ENCODE results near the gene GPBAR1. TPM values are rescaled to one million over a fixed set of nuclear protein-coding genes. Genes with fewer than 3 reads are reported as not detected.

The GPBAR1 gene
- polyA plus RNA-seq, 1 of the 3 experiments (the other 2 are of a cell fraction), result 0.13 TPM

- WGBS (ENCODE audit: low lambda C conversion rate), result 100% methylated on average over 1 of the region's 1 CpG
- H3K4me2 ChIP-seq, result no peak overlapping the region
- no peak overlapping the region for H3K4me3 ChIP-seq (ENCODE audit: low read depth in 2 of 2, low read length in 1 of 2)
- H3K9me3 ChIP-seq, result no peaks in the 10 kb centered on the region
- H3K9ac ChIP-seq, result no peak overlapping the region
- no peaks in the 10 kb centered on the region for H3K36me3 ChIP-seq (replicated peaks in 1 of 2; ENCODE audit: control insufficient read depth in 1 of 2, insufficient read depth in 2 of 2, low read length in 1 of 2)
- H3F3A ChIP-seq (replicated peaks; ENCODE audit: insufficient read depth), result peaks cover 4% of the 10 kb centered on the region
- ChIA-PET CTCF (interaction anchor here (0.8 to 2.7 kb wide), 7 partner anchors 11 to 98 kb away, joined by 3 to 13 read pairs (median 5); partner anchors contain the start of gene CATIP), POLR2A (interaction anchor here (0.7 kb wide), 1 partner anchor 71 kb away, joined by 3 read pairs; no protein-coding TSS in a partner anchor)
- TF ChIP-seq MXI1 (IDR thresholded peaks at IDR 0.05; ENCODE audit: low read depth, low read length) (no peak), FOXJ3 (CRISPR knock-in tag; IDR thresholded peaks at IDR 0.05) (no peak), CTCF (IDR thresholded peaks at IDR 0.05) (no peak), ZBTB33 (IDR thresholded peaks at IDR 0.05; ENCODE audit: borderline replicate concordance, low read depth) (no peak), RFX5 (IDR thresholded peaks at IDR 0.05; ENCODE audit: low read length) (no peak), IRF3 (IDR thresholded peaks at IDR 0.05; ENCODE audit: low read depth, low read length) (no peak), SMC3 (IDR thresholded peaks at IDR 0.05; ENCODE audit: low read depth, low read length) (no peak), USF2 (IDR thresholded peaks at IDR 0.05; ENCODE audit: borderline replicate concordance, low read depth, low read length) (no peak), SIN3A (IDR thresholded peaks at IDR 0.05; ENCODE audit: borderline replicate concordance, low read depth, low read length) (no peak)
- H2AFZ ChIP-seq (ENCODE audit: low read depth), result no peak overlapping the region
- no peaks in the 10 kb centered on the region for H4K20me1 ChIP-seq (ENCODE audit: insufficient read depth)
- no peak overlapping the region for H3K27ac ChIP-seq (ENCODE audit: low read depth in 2 of 2, low read length in 1 of 2)
- no peaks in the 10 kb centered on the region for H3K9me2 ChIP-seq
- DNase-seq, result no peak
- H3K27me3 ChIP-seq (ENCODE audit: insufficient read depth), result no peaks in the 10 kb centered on the region
- H3K4me1 ChIP-seq (ENCODE audit: control insufficient read depth in 1 of 2, insufficient read depth in 2 of 2, low read depth in 1 of 2, low read length in 1 of 2), result peaks cover 0 to 5% of the 10 kb centered on the region in 2 experiments; a peak in 1 of 4 replicates
- H3K79me2 ChIP-seq (ENCODE audit: insufficient read depth), result no peaks in the 10 kb centered on the region
These were observed 35.4 kb downstream of the GPBAR1 start for GRCh38 chr2:218296200-218296599.

- Histone ChIP-seq H3F3A (replicated peaks; ENCODE audit: insufficient read depth) (peaks cover 4% of the 10 kb centered on the region), H3K27ac (ENCODE audit: low read depth in 2 of 2, low read length in 1 of 2) (no peak overlapping the region), H3K79me2 (ENCODE audit: insufficient read depth) (no peaks in the 10 kb centered on the region), H3K9ac (no peak overlapping the region), H3K27me3 (ENCODE audit: insufficient read depth) (no peaks in the 10 kb centered on the region), H3K9me2 (no peaks in the 10 kb centered on the region), H3K4me3 (ENCODE audit: low read depth in 2 of 2, low read length in 1 of 2) (no peak overlapping the region), H3K36me3 (replicated peaks in 1 of 2; ENCODE audit: control insufficient read depth in 1 of 2, insufficient read depth in 2 of 2, low read length in 1 of 2) (no peaks in the 10 kb centered on the region), H3K4me1 (ENCODE audit: control insufficient read depth in 1 of 2, insufficient read depth in 2 of 2, low read depth in 1 of 2, low read length in 1 of 2) (peaks cover 0 to 5% of the 10 kb centered on the region in 2 experiments; a peak in 1 of 4 replicates), H4K20me1 (ENCODE audit: insufficient read depth) (no peaks in the 10 kb centered on the region), H2AFZ (ENCODE audit: low read depth) (no peak overlapping the region), H3K4me2 (no peak overlapping the region), H3K9me3 (no peaks in the 10 kb centered on the region)
- POLR2A ChIA-PET, result no interaction called here
- no peak for DNase-seq
- CTCF ChIA-PET, result interaction anchor here (0.8 to 2.7 kb wide), 5 partner anchors 12 to 97 kb away, joined by 3 to 13 read pairs (median 5); partner anchors contain the start of gene CATIP
- TF ChIP-seq SMC3 (IDR thresholded peaks at IDR 0.05; ENCODE audit: low read depth, low read length), result no peak
- no peak for TF ChIP-seq EZH2phosphoT487 (IDR thresholded peaks at IDR 0.05; ENCODE audit: borderline replicate concordance, low read depth)
- no peak for TF ChIP-seq FOXJ3 (CRISPR knock-in tag; IDR thresholded peaks at IDR 0.05)
- TF ChIP-seq ZBTB33 (IDR thresholded peaks at IDR 0.05; ENCODE audit: borderline replicate concordance, low read depth), result no peak
- no peak for TF ChIP-seq TEAD4 (IDR thresholded peaks at IDR 0.05; ENCODE audit: borderline replicate concordance, insufficient read depth)
- TF ChIP-seq RXRA (IDR thresholded peaks at IDR 0.05; ENCODE audit: borderline replicate concordance, low read depth), result no peak
- 80% methylated on average over 7 of the region's 7 CpGs for WGBS (ENCODE audit: low lambda C conversion rate)
These were observed 36.0 kb downstream of the GPBAR1 start for GRCh38 chr2:218296847-218297246.

All from SK-N-SH (cell line).